Endothelial cell of hepatic sinusoid (primary cell): Measurements from ENCODE around the gene PHF13.
"Not testable (repeated sequence)": the region's sequence is repeated elsewhere in the genome, so short reads cannot be mapped to it uniquely, and the experiment has no call there.

Experiments
- in situ Hi-C: cut with HindIII; loops from 2 replicates; pipeline ENCODE4 v1.10.0; 2017; ENCODE audit warnings: low sequenced_read_pairs

The PHF13 gene

DNA sequence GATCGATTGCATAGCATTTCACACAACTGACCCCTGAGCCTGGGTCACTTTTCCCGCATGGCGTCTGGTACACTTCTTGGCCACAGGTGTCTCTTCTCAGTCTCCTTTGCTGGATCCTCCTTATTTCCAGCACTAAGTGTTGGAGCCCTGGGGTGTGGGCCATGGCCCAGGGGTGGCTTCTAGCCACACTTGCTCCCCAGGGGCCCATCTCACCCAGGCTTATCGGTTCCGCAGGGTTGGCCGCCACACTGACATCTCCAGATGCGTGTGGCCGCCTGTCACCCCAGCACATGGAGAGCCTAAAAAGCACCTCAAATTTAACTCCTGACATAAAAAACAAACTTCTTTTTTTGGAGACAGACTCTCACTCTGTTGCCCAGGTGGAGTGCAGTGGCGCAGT is 13.5 kb downstream of the PHF13 start:
- in situ Hi-C loops: no loop called here

DNA sequence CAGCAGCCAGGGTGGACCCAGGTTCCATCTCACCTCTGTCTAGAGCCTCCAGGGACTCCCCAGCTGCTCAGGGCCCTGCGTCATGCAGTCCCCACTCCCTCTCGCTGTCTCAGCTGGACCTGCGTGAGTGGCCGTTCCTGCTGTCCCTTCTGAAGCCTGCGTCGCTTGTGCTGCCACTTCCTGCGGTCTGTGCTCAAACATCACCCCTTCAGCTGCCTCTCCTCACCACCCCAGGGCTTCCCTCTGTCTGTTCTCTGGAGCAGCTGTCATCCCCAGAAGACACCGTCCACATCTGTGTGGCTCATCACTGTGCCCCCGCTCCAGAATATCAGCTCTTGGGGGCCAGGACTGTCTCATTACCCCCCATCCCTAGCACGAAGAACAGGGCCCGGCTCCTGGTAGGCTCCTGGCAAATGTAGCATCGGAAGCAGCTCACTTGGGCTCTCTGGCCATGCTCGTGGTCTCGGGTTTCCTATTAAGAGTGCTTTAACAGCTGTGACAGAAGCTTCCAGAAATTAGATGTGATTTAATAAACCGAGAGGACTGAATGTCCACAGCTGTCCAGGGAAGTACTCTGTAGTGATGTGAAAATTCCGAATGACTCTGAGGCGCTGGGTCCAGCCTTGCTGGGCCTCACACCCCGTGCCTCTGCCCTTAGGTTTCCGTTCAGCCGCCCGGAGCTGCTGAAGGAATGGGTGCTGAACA is 14.5 kb downstream of the PHF13 start:
- in situ Hi-C loops: no loop called here

DNA sequence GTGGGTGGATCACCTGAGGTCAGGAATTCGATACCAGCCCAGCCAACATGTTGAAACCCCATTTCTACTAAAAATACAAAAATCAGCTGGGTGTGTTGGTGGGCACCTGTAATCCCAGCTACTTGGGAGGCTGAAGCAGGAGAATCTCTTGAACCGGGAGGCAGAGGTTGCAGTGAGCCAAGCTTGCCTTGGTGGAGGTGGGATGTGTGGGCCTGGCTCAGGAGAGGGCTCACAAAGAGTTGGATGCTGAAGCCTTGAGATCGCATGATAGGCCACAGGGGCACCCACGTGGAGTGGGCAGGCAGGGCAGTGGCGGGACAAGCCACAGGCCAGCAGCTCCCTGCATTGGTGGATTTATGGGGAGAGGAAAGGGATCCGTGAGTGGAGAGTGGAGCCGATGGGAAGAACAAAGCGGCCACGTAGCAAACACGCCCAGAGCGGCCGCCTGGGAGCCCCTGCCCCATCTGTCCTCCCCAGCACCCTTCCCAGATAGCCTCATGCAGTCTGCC is 15.5 kb downstream of the PHF13 start:
- in situ Hi-C loops: no loop called here

GRCh38 chr1:6630027-6630426 is 16.5 kb downstream of the PHF13 start:
- in situ Hi-C loops: no loop called here

DNA sequence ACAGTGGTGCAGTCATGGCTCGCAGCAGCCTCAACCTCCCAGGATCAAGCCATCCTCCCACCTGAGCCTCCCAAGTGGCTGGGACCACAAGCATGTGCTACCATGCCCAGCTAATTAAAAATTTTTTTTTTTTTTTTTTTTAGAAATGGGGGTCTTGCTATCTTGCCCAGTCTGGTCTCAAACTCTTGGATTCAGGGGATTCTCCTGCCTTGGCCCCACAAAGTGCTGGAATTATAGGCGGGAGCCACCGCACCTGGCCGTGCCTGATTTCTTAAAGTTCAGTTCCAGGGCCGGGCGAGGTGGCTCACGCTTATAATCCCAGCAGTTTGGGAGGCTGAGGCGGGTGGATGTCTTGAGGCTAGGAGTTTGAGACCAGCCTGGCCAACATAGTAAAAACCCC is 17.5 kb downstream of the PHF13 start:
- in situ Hi-C loops: no loop called here

DNA sequence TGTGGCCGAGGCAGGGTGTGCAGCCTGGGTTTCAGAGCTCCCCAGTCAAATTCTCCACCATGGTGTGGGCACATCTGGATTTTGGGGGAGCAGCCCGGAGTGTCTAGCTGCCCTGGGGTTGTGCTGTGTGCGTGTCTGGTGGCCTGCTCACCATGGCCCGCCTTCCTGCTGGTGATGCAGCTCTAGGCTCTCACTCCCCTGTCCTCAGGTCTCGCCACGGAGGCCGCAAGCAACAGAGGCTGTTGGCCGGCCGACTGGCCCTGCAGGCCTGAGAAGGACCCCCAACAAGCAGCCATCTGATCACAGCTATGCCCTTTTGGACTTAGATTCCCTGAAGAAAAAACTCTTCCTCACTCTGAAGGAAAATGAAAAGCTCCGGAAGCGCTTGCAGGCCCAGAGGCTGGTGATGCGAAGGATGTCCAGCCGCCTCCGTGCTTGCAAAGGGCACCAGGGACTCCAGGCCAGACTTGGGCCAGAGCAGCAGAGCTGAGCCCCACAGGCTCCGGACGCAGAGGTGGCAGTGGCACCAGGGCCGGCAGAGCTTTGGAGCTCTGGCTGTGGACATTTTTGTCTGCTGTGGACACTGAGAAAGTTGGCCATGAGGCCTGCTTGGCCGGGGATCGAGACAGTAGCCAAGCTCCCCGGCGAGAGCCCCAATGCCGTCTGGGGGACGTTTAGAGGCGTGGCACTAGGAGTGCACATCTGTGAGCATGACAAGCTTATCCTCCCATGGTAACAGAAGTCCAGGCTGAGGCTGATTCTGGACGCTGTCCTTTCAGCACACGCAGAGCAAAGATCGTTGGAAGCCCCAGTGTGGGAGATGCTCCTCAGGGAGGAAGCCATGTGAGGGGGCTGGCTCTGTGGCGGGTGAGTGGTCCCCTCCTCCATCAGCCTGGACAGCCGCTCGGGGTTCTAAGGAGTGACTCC is 19.3 kb downstream of the PHF13 start:
- in situ Hi-C loops: no loop called here

- in situ Hi-C loops: no loop called here
Observed at GRCh38 chr1:6634371-6635052, 21.0 kb downstream of the PHF13 start.

DNA sequence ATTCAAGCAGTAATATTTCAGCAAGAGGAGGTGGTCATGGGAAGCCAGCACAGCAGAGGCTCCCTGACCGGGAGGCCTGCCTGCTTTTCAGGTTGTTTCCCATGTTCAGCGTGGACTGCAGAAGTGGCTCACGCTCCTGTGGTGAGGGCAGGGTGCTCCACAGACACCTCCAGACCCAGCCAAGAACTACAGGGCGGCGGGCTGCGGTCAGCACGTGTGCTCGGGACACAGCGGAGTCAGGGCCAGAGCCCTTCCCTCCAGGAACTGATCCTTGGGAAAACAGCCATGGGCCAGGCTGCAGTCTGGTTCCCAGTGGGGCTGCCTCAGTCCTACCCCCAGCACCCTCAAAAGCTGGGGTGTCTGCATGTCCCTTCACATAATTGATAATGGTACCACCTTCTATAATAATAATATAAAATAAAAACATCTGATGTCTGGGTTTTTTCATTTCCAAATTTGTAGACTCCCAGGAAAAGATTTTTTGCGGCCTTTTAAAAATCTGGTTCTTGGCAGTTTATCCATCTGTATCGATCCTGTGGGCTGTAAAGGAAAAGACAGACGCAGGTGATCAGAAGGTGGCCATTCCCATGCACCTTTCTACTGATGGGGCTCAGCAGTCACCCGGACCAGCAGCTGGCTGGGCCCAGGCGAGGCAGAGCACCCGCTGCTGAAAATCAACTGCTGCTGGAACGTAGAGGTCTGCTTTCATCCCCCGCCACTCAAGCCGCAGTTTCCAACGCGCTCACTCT is 21.8 kb downstream of the PHF13 start:
- in situ Hi-C loops: no loop called here

- in situ Hi-C loops: no loop called here
Observed at GRCh38 chr1:6635910-6636760, 22.6 kb downstream of the PHF13 start.

GRCh38 chr1:6636778-6637177 is 23.2 kb downstream of the PHF13 start:
- in situ Hi-C loops: not testable (repeated sequence)

DNA sequence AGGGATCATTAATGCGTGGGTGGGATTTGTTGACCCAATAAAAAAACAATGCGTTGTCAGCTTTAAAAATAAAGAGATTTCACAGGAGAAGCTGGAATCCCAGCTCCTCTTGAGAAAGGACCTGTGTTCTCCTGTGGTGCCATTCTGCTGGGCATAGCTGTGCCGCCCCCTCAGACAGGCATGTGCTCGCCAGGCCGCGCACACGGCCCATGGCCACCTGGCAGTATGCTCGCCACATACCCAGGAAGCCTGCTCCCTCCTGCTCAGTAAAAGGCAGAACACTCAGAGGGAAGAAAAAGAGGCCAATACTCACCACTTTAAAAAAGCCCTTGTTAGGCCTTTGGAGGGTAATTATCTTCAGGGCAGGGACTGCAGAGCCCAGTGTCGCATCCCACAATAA is 24.2 kb downstream of the PHF13 start:
- in situ Hi-C loops: no loop called here

DNA sequence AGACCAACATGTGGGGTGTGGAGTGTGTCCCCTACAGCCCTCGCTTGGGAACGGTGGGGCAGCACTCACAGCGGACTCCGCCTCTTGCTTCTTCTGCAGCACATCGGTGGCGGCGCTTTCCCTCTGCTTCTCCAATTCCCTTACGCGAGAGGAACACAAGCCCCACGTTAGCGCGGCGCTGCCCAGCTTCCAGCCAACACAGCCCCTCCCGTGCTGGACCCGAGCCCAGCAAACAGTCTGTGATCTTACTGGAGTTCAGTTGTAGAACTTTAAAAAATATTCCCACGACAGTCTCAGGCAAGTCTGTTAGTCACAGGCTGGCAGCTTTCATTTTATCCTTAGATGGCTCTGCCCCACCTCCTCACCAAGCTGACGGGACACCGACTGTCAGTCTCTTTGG is 24.7 kb downstream of the PHF13 start:
- in situ Hi-C loops: no loop called here

DNA sequence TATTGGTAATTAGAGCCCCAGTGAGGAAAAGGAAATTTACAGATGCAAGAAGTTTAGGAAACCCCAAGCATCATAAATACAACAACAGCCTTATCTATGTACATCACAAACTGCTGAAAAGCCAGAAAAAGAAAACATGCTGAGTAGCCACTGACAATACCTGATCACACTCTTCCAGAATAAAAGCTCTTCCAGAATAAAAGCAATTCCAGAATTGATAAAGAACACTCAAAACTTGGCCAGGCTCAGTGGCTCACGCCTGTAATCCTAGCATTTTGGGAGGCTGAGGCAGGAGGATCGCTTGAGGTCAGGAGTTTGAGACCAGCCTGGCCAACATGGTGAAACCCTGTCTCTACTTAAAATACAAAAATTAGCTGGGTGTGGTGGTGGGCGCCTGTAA is 27.3 kb downstream of the PHF13 start:
- in situ Hi-C loops: not testable (repeated sequence)

GRCh38 chr1:6645018-6645417 is 31.5 kb downstream of the PHF13 start:
- in situ Hi-C loops: no loop called here

GRCh38 chr1:6646499-6647148 is 33.1 kb downstream of the PHF13 start:
- in situ Hi-C loops: no loop called here

DNA sequence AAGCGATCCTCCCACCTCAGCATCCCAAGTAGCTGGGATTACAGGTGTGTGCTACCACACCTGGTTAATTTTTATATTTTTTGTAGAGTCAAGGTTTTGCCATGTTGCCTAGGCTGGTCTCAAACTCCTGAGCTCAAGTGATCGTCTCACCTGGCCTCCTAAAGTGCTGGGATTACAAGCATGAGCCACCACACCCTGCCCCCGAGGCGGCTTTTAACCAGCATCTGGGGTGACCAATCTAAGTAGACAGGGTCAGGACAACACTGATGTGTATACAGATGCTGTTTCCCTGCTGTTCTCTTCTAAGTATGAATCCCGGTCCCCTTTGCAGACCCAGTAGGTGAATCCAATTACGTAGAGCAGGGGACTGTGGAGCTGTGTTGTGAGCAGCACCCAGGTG is 35.0 kb downstream of the PHF13 start:
- in situ Hi-C loops: no loop called here

- in situ Hi-C loops: no loop called here
Observed at GRCh38 chr1:6651909-6652308, 38.4 kb downstream of the PHF13 start.

DNA sequence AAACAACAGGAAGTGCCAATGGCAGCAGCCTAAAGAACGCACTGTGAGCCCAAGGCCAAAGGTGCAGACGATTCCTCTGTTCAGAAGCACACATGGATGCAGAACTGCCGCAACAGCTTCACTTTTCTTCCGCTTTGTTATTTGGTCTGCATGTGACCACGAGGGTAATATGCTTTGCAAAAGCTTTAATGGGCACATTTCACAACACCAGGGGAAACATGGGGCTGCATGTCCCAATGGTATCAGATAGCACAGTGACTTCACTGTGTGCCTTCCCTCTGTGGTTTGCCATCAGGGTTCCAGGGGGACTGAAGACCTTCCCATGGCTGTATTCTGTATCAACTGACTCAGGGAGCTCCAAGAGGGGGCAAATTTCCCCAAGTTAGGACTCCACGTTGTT is 39.5 kb downstream of the PHF13 start:
- in situ Hi-C loops: no loop called here
